GM18868 (cell line): ENCODE results near the gene ERVFRD-1.

Experiments
- ATAC-seq: cut with Tn5 transposase; IDR thresholded peaks from one replicate; pipeline ENCODE4 v1.9.1; 2021; ENCODE audit warnings: mild to moderate bottlenecking, moderate library complexity; ENCODE audit not compliant: unreplicated experiment

Gene ERVFRD-1

DNA sequence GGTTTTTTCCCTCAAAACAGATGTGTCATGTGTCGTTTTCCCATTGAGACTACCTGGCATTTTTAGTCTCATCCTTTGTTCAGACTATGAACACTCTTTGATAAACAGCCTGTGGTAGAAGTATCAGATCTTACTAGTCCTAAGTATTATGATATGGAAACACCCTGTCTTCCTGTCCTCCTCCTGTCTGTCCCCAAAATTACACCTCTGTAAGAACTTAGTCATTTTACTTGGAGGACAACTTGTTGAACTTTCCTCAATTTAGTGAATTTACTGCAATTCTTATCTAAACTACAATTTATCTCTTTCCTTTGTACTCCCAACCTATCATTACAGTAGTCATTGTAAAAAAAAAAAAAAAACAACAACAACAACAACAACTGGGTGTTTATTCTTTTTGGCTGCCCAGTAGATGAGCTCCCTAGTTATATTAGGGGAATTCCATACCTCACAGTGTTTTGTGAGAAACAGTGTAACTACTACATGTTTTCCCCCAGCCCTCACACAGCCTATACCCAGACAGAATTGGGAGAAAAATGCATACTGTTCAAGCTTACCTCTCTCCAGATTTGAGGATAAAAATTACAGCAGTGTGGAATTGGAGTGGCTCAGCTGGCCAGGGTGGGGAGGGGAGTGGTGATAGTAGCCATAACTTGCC, 18.5 kb upstream of the ERVFRD-1 start:
- peak; percentile 78 for ATAC-seq

DNA sequence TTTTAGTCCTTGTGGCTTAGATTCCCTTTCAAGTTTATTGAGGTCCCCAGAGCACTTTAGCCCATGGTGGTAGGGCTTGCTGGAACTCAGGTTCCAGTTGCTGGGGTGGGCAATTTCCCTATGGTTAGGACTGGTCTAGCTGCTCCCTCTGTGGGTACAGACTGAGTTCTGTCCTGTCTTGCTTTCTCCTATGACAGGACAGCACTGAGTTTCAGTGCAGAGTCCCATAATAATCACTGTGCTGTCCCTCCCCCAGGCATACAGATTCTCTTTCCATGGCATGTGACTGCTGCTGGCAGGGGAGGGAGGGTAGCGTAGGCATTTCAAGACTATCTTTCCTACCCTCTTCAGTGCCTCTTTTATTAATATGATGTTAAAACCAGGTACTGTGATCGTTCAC, 17.1 kb upstream of the ERVFRD-1 start:
- ATAC-seq: no peak

DNA sequence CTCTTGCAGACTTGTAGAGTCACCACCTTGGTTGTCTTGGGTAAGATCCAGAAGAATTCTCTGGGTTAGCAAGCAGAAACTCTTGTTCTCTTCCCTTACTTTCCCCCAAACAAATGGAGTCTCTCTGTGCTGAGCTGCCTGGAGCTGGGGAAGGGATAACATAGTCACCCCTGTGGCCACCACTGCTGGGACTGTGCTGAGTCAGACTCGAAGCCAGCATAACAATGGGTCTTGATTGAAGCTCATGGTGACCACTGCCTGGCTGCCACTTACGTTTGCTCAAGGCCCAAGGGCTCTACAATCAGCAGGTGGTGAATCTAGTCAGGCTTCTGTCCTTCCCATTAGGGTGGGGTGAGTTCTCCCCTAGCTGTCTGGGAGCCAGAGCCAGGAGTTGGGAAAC, 15.4 kb upstream of the ERVFRD-1 start:
- no peak for ATAC-seq

DNA sequence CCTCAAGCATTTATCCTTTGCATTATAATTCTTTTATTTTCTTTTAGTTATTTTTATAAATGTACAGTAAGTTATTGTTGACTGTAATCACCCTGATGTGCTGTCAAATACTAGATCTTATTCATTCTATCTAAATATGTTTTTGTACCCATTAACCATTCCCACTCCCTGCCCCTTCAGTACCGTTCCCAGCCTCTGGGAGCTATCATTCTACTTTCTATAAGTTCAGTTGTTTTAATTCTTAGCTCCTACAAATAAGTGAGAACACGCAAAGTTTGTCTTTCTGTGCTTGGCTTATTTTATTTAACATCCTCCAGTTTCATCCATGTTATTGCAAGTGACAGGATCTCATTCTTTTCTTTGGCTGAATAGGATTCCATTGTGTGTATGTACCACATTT, 12.5 kb upstream of the ERVFRD-1 start:
- no peak for ATAC-seq

DNA sequence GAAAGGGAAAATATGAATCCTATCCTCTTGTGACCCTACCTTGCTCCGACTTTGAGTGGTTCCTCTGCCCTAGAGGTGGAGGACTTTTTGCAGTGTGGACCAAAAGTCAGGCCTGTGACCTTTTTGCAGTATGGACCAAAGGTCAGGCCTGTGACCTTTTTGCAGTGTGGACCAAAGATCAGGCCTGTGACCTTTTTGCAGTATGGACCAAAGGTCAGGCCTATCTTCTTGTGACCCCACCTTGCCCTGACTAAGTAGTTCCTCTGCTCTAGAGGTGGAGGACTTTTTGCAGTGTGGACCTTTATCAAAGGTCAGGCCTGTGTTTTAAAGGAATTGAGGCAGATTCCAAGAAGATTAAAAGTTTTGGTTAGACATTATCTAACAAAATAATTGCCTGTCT, 10.9 kb upstream of the ERVFRD-1 start:
- ATAC-seq: no peak

DNA sequence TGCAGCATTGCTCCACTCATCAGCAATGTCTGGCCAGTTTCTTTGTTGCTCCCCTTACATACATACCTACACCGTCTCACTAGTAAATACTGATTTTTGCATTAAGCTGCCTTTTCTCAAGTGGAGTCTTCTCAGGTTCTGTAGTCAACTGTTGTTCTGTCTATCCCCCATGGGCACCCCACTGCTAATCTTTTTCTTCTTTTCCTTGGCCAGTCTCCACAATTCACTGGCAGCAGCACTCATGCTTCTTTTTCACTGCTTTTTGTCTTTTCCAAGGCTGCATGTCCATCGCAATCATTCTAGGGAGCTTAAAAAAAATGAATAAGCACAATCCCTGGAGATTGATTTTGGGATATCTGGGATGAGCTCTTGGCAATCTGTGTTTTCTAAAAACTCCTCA, 10.3 kb upstream of the ERVFRD-1 start:
- no peak for ATAC-seq

DNA sequence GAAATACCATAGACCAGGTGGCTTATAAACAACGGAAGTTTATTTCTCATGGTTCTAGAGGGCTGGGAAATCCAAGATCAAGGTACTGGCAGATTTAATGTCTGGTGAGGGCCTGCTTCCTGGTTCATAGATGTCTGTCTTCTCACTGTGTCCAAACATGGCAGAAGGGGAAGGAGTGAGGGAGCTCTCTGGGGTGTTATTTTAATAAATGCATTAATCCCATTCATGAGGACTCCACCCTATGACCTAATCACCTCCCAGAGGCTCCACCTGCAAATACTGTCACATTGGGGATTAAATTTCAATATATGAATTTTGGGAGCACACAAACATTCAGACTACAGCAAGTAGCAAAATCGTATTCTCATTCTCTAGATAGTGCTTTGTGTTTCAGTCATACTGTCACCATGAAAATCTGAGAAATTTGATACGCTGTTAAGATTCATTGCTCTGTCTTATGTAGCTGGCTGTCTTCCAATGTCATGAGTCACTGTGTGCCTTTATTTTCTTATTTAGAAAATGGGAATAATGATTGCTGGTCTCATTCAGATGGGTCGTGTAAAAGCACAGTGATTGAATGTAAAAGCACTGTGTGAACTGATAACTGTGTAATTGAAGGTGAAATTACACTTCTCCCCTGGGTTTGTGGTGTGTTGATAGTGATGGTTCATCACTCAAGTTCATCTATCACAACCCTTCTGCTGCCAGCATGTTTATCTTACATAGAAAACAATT, 8.9 kb upstream of the ERVFRD-1 start:
- no peak for ATAC-seq

DNA sequence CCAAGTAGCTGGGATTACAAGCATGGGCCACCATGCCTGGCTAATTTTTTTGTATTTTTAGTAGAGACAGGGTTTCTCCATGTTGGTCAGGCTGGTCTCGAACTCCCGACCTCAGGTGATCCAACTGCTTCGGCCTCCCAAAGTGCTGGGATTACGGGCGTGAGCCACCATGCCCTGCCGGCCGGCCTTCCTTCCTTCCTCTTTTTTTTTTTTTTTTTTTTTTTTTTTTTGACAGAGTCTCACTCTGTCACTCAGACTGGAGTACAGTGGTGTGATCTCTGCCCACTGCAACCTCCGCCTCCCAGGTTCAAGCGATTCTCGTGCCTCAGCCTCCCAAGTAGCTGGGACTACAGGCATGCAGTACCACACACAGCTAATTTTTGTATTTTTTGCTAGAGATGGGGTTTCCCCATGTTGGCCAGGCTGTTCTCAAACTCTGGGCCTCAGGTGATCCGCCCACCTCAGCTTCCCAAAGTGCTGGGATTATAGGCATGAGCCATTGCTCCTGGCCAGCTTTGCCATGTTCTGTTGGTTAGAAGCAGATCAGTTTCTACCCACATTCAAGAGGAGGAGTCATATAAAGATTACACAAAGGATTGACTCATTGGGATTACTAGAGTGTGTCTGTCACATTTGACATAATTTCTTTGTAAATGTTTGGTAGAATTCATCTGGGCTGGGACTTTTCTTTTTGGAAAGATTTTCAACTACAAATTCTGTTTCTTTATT, 4.4 kb upstream of the ERVFRD-1 start:
- peak; percentile 70 for ATAC-seq

DNA sequence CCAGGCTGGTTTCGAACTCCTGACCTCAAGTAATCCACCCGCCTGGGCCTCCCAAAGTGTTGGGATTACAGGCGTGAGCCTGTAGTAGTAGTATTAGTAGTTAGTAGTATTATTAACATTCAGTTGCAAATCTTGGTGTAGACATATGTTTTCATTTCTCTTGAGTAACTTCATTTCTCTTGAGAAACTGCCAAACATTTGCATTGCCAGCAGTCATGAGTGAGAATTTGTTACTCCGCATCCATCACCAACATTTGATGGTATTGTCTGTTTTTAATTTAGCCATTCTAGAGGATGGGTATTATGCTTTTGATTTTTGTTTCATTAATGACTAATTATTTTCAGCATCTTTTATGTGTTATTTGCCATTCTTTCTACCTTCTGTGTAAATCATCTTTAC, 1.5 kb upstream of the ERVFRD-1 start:
- no peak for ATAC-seq

DNA sequence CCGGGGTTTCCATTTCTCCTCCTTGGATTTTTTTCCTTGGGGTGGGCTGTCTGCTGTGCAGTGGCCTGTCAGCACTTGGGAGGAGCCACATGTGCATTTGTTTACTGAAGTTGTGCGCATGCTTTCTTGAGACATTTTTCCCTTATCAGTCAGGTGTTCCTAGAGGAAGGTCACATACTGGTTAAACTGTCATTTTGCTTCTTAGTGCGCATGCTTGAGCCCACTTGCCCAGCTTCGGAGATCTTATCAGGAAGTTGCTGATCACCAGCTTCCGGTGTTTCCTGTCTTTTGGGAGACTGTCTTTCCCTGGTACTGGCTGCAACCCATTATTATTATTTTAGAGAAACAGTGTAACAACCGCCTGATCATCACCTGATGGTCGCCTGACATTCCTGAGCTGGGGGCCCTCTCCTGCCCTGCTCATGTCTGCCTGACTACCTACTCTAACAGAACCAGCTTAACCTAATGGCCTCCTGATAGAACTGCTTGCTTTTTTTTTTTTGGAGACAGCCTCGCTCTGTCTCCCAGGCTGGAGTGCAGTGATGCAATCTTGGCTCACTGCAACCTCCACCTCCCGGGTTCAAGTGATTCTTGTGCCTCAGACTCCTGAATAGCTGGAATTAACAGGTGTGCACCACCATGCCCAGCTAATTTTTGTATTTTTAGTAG, 378 bp upstream of the ERVFRD-1 start:
- ATAC-seq: no peak

DNA sequence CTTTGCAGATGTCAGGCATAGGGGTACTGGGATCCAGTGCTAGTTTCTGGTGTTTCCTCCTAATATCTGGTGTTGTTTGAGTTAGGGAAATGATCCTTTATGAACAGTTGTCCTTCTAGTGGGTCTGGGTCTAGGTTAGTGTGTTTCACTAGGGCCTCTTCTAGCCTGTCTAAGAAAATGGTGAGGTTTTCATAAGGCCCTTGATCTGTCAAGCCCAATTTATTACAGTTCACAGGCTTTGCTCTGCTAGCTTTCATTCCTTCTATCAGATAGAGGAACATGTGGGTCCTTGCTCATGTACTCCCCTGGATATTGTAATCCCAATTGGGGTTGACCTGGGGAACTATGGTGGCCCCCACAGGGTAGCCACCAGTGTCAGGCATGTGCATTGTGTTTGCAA, 2.8 kb downstream of the ERVFRD-1 start:
- no peak for ATAC-seq

DNA sequence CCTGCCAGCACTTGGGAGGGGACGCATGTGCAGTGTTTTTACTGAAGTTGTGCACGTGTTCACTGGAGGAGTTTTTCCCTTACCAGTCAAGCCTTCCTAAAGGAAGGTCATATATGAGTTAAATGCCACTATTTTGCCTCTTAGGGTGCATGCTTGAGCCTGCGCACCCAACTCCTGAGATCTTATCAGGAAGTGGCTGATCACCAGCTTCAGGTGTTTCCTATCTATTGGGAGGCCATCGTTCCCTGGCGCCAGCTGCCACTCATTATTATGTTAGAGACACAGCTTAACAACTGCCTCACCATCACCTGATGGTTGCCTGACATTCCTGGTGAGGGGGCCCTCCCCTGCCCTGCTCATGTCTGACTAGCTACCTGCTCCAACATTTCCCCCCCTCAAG, 8.5 kb downstream of the ERVFRD-1 start:
- no peak for ATAC-seq

DNA sequence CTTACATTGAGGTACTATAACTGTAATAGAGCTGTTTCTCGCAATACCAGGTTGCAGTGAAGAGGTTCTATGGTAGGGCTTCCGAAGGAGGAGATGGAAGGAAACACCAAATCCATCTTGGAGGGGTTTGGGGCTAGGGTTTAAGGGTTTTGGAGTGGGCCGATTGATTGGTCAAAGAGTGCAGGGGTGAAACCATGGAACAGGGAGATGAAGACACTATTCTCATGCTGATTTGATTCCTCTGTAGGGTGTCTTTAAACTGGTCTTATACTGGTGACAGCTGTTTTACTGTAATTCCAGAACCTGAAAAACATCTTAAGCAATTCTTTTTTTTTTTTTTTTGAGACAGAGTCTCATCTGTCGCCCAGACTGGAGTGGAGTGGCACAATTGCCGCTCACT, 10.1 kb downstream of the ERVFRD-1 start:
- ATAC-seq: no peak

DNA sequence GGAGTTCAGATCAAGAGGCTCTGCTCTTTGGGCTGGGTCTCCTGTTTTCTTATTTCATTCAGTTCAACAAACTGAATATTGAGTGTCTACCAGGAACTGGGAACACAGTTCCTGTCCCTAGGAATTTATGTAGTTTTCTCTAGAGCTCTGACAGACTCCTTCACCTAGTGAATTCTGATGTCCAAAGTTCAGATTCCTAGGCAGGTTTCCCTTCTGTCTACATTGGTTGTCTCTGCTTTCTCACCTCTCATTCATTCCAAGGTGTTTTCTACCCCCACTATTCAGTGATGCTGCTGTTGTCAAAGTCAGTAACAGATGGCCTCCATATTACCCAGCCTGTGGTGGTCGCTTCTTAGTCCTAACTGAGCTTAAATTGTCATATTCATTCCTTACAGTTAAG, 13.5 kb downstream of the ERVFRD-1 start:
- no peak for ATAC-seq

DNA sequence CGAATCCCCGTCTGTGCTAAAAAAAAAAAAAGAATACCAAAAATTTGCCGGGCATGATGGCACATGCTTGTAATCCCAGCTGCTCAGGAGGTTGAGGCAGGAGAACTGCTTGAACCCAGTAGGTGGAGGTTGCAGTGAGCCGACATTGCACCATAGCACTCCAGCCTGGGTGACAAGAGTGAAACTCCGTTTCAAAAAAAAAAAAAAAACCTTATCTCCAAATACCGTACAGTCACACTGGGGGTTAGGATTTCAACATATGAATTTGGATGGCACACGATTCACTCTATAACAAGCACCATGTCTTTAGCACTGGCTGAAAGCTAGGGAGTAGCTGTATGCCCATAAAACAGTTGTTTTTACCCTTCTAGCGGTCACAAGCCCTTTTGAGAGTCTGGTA, 14.0 kb downstream of the ERVFRD-1 start:
- no peak for ATAC-seq

DNA sequence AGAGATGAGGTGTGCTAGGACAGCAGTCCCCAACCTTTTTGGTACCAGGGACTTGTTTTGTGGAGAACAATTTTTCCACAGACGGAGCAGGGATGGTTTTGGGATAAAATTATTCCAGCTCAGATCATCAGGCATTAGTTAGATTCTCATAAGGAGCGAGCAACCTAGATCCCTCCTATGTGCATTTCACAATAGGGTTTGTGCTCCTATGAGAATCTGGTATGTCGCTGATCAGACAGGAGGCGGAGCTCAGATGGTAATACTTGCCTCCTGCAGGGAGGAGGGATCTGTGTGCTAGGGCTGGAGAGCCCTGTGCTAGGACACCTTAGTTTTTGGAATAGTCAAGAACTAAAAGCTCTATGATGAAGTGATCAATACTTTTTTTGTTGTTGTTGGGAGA, 15.4 kb downstream of the ERVFRD-1 start:
- ATAC-seq: no peak

DNA sequence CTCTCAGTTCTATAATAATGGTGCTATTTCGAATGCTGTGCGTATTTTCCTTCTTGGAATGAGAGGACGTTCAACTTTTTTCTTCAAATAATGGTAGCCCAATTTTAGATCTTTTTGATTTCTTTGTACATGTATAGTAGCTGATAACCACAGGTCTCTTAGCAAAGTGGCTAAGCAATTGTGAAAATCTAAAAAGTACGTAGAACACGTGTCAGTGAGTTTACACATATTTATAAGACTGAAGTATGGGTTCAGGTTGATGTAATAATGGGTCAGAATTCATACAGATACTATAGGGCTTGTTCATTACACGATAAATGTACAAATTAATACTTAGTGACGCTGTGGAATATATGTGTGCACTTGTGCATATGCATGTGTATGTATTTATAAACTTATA, 16.6 kb downstream of the ERVFRD-1 start:
- ATAC-seq: no peak

DNA sequence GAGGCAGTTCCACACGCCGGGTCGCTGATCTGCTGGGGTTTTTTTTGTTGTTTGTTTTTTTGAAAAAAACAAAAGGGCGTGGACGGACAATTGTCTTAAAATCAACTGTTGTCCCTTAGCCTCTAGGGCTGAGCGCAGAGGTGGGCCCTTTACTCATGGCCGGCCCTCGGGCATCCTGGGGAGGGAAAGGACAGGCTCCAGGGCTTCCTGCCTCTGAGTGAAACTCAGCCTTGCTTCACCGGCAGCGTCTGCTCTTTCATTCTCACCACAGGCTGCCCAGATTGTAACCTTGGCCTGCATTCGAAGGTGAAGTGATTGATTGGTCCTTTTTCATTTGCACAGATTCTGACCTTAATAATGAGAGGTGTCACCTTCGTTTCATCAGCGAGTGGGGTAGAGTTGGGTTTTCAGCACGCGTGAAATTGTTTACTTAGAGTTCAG, 17.1 kb downstream of the ERVFRD-1 start:
- ATAC-seq: peak; percentile 25

DNA sequence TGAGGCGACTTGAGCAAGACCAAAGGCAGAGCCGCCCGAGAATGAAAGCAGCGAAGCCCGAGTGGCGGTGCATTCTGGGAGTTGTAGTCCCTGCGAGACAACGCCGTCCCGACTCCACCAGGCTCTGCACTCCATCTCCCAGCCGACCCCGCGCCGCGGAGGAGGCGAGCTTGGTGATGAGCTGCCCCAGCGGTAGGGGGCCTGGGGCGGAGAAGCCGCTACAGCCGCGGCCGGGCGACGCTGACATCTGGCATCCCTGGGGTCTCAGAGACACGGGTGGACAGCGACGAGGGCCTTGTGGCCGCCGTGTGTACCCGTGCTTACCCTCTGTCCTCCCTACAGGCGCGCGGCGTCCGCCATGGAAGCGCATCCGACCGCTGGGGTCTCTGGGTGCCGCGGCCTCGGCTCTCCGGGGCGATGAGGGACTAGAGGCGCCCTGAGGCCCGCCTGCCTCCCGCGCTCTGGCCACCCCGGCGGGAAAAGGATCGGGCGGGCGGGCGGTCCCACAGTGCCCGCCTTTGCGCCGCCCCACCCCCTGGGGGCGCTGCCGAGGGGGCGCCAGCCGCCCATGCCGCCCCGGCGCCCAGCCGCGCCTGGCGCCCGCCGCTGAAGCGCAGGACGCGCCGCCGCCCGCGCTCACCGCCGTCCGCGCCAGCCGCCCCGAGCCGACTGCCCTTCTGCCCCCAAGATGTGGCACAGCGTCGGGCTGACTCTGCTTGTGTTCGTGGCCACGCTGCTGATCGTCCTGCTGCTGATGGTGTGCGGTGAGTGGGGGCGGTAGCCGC, 17.7 kb downstream of the ERVFRD-1 start, which contains the start of gene SMIM13:
Gene SMIM13, plus strand, starts transcription at position 209 of the 785 bp plus-strand sequence. Its CDS starts 480 bp downstream, at position 689.
- peak; percentile 89 for ATAC-seq

DNA sequence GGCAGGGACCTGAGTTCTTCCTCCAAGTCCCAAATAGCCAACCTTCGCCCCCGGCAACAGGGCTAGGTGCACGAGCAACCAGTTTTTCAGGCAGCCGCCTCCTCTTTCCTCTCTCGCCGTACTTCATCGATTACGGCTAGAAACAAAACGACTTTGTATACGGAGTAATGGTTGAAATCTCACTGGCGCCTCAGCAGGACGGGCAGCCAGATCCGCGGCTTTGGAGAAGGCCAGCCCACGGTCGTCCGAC, 18.2 kb downstream of the ERVFRD-1 start:
- ATAC-seq: peak; percentile 13
